A549 (cell line): ENCODE data around the gene ZC2HC1B. TPM values are rescaled to one million over a fixed set of nuclear protein-coding genes. Genes with fewer than 3 reads are reported as not detected.

ENCODE experiments used
- ATAC-seq, 2 experiments: fragments of 200-7000 bp in 1 of 2; fragments of >200 bp in 1 of 2; cut with Nextera tagmentation in 1 of 2; cut with Tn5 transposase in 1 of 2; 3 replicates each; pipeline versions ENCODE4 v1.8.0 to v1.9.1; 2018 to 2020; ENCODE audit warnings: mild to moderate bottlenecking in 1 of 2, moderate library complexity in 1 of 2
- CTCF ChIA-PET: fragments of 300-600 bp; sonication (Branson Sonifier 250); formaldehyde crosslinking; extraction: SDS; loops from one replicate; lab custom pipeline; 2021; ENCODE audit warnings: antibody characterized with exemption, inconsistent platforms; lab: Yijun Ruan, JAX
- POLR2A ChIA-PET: fragments of 350-600 bp; formaldehyde crosslinking; extraction: SDS; loops from one replicate; lab custom pipeline; 2021; ENCODE audit warnings: antibody characterized with exemption, inconsistent platforms; lab: Yijun Ruan, JAX
- DNase-seq, 2 experiments: peaks; one replicate each; pipeline versions ENCODE4 v3.0.0 to v3.0.0-alpha.2; 2011 to 2016; ENCODE audit warnings: low read depth in 1 of 2, low spot score in 1 of 2
- FAIRE-seq: peaks from 2 replicates; lab custom pipeline; 2011; peaks lifted over from hg19 to GRCh38; lab: Jason Lieb, UNC
- H3K27ac ChIP-seq, 2 experiments: fragments of >200 bp; sonication (Bioruptor Twin); formaldehyde crosslinking; 3 replicates each; pipeline ENCODE4 v1.5.1; 2016 to 2017
- H3K4me1 ChIP-seq: fragments of >200 bp; sonication (Bioruptor Twin); formaldehyde crosslinking; 3 replicates; pipeline ENCODE4 v1.6.1; 2016
- H3K4me2 ChIP-seq: fragments of >200 bp; sonication (Bioruptor Twin); formaldehyde crosslinking; 3 replicates; pipeline ENCODE4 v1.6.1; 2016
- H3K4me3 ChIP-seq: fragments of >200 bp; sonication (Bioruptor Twin); formaldehyde crosslinking; 3 replicates; pipeline ENCODE4 v1.5.1; 2016
- H3K9me3 ChIP-seq: fragments of >200 bp; sonication (Bioruptor Twin); formaldehyde crosslinking; 3 replicates; pipeline ENCODE4 v1.6.1; 2016
- CBX8 ChIP-seq: fragments of 200-600 bp; sonication (generic); IDR thresholded peaks from 2 replicates; pipeline ENCODE4 v1.6.1; 2016
- CEBPB ChIP-seq, 2 experiments: fragments of >200 bp in 1 of 2; sonication (Bioruptor Twin) in 1 of 2; formaldehyde crosslinking in 1 of 2; IDR thresholded peaks; 2 replicates each; pipeline ENCODE4 v1.6.1; 2012 to 2016
- EHF ChIP-seq: fragments of 250-450 bp; sonication (Bioruptor Pico); IDR thresholded peaks from 2 replicates; pipeline ENCODE4 v1.5.0; 2020; ENCODE audit warnings: mild to moderate bottlenecking
- EHMT2 ChIP-seq: fragments of 200-600 bp; sonication (generic); IDR thresholded peaks from 2 replicates; pipeline ENCODE4 v1.6.1; 2016; ENCODE audit warnings: antibody characterized with exemption, low read depth, mild to moderate bottlenecking, moderate library complexity
- FOSB ChIP-seq: fragments of 250-450 bp; sonication (Bioruptor Pico); IDR thresholded peaks from 2 replicates; pipeline ENCODE4 v1.5.0; 2020; ENCODE audit warnings: mild to moderate bottlenecking, moderate library complexity
- FOXS1 ChIP-seq: fragments of 250-450 bp; sonication (Bioruptor Pico); IDR thresholded peaks from 2 replicates; pipeline ENCODE4 v1.5.0; 2020; ENCODE audit warnings: mild to moderate bottlenecking, moderate library complexity
- HDAC2 ChIP-seq: fragments of 200-600 bp; sonication (generic); IDR thresholded peaks from 2 replicates; pipeline ENCODE4 v1.6.1; 2016
- HEYL ChIP-seq: fragments of 250-450 bp; sonication (Bioruptor Pico); IDR thresholded peaks from 2 replicates; pipeline ENCODE4 v1.8.0; 2021; ENCODE audit warnings: mild to moderate bottlenecking, moderate library complexity
- HOXB13 ChIP-seq: fragments of 250-450 bp; sonication (Bioruptor Pico); IDR thresholded peaks from 2 replicates; pipeline ENCODE4 v1.5.0; 2020; ENCODE audit warnings: low read depth, mild to moderate bottlenecking, moderate library complexity
- HOXB5 ChIP-seq: fragments of 250-450 bp; sonication (Bioruptor Pico); IDR thresholded peaks from 2 replicates; pipeline ENCODE4 v1.5.0; 2020; ENCODE audit warnings: mild to moderate bottlenecking, moderate library complexity
- KDM1A ChIP-seq: fragments of 200-600 bp; sonication (generic); IDR thresholded peaks from 2 replicates; pipeline ENCODE4 v1.6.1; 2016; ENCODE audit warnings: low read depth, mild to moderate bottlenecking
- MAFK ChIP-seq: fragments of 450-650 bp; IDR thresholded peaks from 2 replicates; pipeline ENCODE4 v1.6.1; 2014; ENCODE audit not compliant: partially characterized antibody
- MYC ChIP-seq: IDR thresholded peaks from 2 replicates; pipeline ENCODE4 v1.6.1; 2012; ENCODE audit warnings: mild to moderate bottlenecking, inconsistent platforms, low read length, improper control_type of control experiment, borderline replicate concordance
- RCOR1 ChIP-seq: fragments of 150-350 bp; IDR thresholded peaks from 2 replicates; pipeline ENCODE4 v1.6.1; 2014; ENCODE audit warnings: antibody characterized with exemption, low read length, low read depth
- RNF2 ChIP-seq: fragments of 200-600 bp; sonication (generic); IDR thresholded peaks from 2 replicates; pipeline ENCODE4 v1.6.1; 2016; ENCODE audit warnings: low read depth, mild to moderate bottlenecking, antibody characterized with exemption, moderate library complexity, borderline replicate concordance
- SMC3 ChIP-seq: fragments of >200 bp; sonication (Bioruptor Twin); formaldehyde crosslinking; IDR thresholded peaks from 3 replicates; pipeline ENCODE4 v1.6.1; 2018; ENCODE audit warnings: inconsistent platforms
- ZFP36 ChIP-seq: fragments of 450-650 bp; IDR thresholded peaks from 2 replicates; pipeline ENCODE4 v1.6.1; 2014; ENCODE audit warnings: borderline replicate concordance; ENCODE audit not compliant: partially characterized antibody
- ZNF302 ChIP-seq: fragments of 250-450 bp; sonication (Bioruptor Pico); IDR thresholded peaks from 2 replicates; pipeline ENCODE4 v1.9.0; 2021; ENCODE audit warnings: inconsistent platforms, mild to moderate bottlenecking, moderate library complexity
- ZSCAN20 ChIP-seq: fragments of 250-450 bp; sonication (Bioruptor Pico); IDR thresholded peaks from 2 replicates; pipeline ENCODE4 v1.8.0; 2022; ENCODE audit warnings: mild to moderate bottlenecking, moderate library complexity
- WGBS: methylation state at CpG from one replicate; pipeline ENCODE4 v1.1.6; 2017; ENCODE audit errors: missing lambda C conversion rate; 5-methylcytosine and 5-hydroxymethylcytosine counted together
- polyA plus RNA-seq, 4 experiments: library from polyadenylated mRNA; depleted of rRNA in 3 of 4; stranded (reverse); fragments of >200 nt; fragmentation: RNase III in 1 of 4; extraction: RNeasy Plus Mini Kit Qiagen cat#74134 plus additional on column Dnase treatment in 1 of 4; gene quantifications; 2 replicates in 3 of 4; 3 replicates in 1 of 4; pipeline ENCODE4 v1.2.3, GENCODE V29; 2011 to 2017
- TF ChIP-seq, protein P1 (sequence below): fragments of 250-450 bp; sonication (Bioruptor Pico); IDR thresholded peaks from 2 replicates; pipeline ENCODE4 v1.5.0; 2021; ENCODE audit warnings: mild to moderate bottlenecking, moderate library complexity, borderline replicate concordance
- TF ChIP-seq, protein P2 (sequence below): fragments of >200 bp; sonication (Bioruptor Twin); formaldehyde crosslinking; IDR thresholded peaks from 3 replicates; pipeline ENCODE4 v1.6.1; 2016
- TF ChIP-seq, protein P3 (sequence below): IDR thresholded peaks from 2 replicates; pipeline ENCODE4 v1.6.1; 2012

The ZC2HC1B gene
- polyA plus RNA-seq, 2 of the 4 experiments (the other 2 are of a cell fraction), result not detected

DNA sequence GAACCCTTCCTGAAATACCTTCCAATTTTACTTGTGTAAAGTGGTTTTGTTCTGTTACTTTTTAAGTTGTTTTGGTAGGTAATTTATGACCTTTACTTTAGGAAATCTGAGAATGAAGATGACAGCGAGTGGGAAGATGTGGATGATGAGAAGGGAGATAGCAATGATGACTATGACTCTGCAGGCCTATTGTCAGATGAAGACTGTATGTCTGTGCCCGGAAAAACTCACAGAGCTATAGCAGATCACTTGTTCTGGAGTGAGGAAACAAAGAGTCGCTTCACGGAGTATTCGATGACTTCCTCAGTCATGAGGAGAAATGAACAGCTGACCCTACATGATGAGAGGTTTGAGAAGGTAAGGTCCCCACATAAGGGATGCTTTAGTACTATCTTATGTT is 6.6 kb upstream of the ZC2HC1B start:
- ChIA-PET POLR2A (no interaction called here), CTCF (no interaction called here)
- TF ChIP-seq HEYL (CRISPR knock-in tag) (no peak), CEBPB (IDR thresholded peaks at IDR 0.05) (no peak), ZSCAN20 (no peak), HOXB5 (CRISPR knock-in tag) (no peak), HOXB13 (CRISPR knock-in tag) (no peak), ZFP36 (no peak), SMC3 (no peak), RCOR1 (no peak), FOSB (CRISPR knock-in tag) (no peak), MYC (no peak), EHMT2 (no peak), KDM1A (no peak), HDAC2 (no peak)
- TF ChIP-seq, protein P1, sequence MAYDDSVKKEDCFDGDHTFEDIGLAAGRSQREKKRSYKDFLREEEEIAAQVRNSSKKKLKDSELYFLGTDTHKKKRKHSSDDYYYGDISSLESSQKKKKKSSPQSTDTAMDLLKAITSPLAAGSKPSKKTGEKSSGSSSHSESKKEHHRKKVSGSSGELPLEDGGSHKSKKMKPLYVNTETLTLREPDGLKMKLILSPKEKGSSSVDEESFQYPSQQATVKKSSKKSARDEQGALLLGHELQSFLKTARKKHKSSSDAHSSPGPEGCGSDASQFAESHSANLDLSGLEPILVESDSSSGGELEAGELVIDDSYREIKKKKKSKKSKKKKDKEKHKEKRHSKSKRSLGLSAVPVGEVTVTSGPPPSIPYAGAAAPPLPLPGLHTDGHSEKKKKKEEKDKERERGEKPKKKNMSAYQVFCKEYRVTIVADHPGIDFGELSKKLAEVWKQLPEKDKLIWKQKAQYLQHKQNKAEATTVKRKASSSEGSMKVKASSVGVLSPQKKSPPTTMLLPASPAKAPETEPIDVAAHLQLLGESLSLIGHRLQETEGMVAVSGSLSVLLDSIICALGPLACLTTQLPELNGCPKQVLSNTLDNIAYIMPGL, result no peak
- TF ChIP-seq, protein P2, sequence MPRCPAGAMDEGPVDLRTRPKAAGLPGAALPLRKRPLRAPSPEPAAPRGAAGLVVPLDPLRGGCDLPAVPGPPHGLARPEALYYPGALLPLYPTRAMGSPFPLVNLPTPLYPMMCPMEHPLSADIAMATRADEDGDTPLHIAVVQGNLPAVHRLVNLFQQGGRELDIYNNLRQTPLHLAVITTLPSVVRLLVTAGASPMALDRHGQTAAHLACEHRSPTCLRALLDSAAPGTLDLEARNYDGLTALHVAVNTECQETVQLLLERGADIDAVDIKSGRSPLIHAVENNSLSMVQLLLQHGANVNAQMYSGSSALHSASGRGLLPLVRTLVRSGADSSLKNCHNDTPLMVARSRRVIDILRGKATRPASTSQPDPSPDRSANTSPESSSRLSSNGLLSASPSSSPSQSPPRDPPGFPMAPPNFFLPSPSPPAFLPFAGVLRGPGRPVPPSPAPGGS, result no peak
- Histone ChIP-seq H3K9me3 (peaks cover 10% of the 10 kb centered on the region; the same call in 2 of the 3 replicates), H3K27ac (no peak overlapping the region), H3K4me3 (no peak overlapping the region), H3K4me2 (no peak overlapping the region), H3K4me1 (no peaks in the 10 kb centered on the region)
- no peak for FAIRE-seq
- ATAC-seq, result no peak
- WGBS, result 95% methylated on average over 5 of the region's 5 CpGs
- no peak for DNase-seq

DNA sequence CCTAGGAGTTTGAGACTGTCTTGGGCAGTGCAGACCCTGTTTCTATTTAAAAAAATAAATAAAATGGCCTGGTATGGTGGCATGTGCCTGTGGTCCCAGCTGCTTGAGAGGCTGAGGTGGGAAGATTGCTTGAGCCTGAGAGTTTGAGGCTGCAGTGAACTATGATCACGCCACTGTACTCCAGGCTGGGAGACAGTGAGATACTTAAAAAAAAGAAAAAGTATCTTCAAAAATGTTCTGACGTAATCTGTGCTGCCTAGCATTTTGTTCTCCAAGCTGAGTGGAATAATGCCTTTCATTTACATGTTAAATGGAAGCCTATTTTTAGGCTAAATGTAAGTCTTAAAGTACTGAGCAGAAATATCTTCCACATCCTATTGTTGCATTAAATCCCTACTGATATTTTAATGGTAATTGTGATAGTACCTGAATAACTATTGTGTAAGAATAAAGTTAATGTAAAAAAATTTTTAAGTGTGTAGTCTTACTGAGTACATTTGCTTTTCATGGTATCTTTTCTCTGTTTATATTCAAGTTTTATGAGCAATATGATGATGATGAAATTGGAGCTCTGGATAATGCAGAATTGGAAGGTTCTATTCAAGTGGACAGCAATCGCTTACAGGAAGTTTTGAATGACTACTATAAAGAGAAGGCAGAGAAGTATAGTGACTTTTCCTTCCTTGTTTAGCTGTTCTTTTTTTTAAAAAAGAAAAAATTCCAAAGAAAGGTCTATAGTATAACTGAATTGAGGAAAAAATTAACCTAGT is 4.2 kb upstream of the ZC2HC1B start:
- ATAC-seq (no peak), FAIRE-seq (no peak)

More for the DNA sequence above, 4.2 kb upstream of the ZC2HC1B start:
- DNase-seq, result no peak
- H3K9me3 ChIP-seq, result 0 out of 3 replicates have a peak, but pooled peaks cover 4% of the 10 kb centered on the region
- POLR2A ChIA-PET, result interaction anchor here (0.5 kb wide), 1 partner anchor 32 kb away, joined by 3 read pairs; no protein-coding TSS in a partner anchor
- WGBS, result 94% methylated on average over 3 of the region's 3 CpGs
- TF ChIP-seq ZNF302 (CRISPR knock-in tag), result no peak
- no peak for TF ChIP-seq FOSB (CRISPR knock-in tag)
- TF ChIP-seq RNF2, result no peak
- TF ChIP-seq, protein P1, result no peak
- TF ChIP-seq, protein P3, sequence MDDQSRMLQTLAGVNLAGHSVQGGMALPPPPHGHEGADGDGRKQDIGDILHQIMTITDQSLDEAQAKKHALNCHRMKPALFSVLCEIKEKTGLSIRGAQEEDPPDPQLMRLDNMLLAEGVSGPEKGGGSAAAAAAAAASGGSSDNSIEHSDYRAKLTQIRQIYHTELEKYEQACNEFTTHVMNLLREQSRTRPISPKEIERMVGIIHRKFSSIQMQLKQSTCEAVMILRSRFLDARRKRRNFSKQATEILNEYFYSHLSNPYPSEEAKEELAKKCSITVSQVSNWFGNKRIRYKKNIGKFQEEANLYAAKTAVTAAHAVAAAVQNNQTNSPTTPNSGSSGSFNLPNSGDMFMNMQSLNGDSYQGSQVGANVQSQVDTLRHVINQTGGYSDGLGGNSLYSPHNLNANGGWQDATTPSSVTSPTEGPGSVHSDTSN, result no peak
- TF ChIP-seq CBX8, result no peak
- TF ChIP-seq FOXS1, result no peak
- TF ChIP-seq KDM1A, result no peak
- no peak for TF ChIP-seq EHF
- no peak for TF ChIP-seq MAFK
- TF ChIP-seq, all 56 proteins: peak for 0
- no peaks in the 10 kb centered on the region for H3K4me1 ChIP-seq
- no peak overlapping the region for H3K4me2 ChIP-seq
- no peak overlapping the region for H3K4me3 ChIP-seq
- H3K27ac ChIP-seq, result no peak overlapping the region
- CTCF ChIA-PET, result no interaction called here
